ENCODE data around the gene LIN28A.

DNA sequence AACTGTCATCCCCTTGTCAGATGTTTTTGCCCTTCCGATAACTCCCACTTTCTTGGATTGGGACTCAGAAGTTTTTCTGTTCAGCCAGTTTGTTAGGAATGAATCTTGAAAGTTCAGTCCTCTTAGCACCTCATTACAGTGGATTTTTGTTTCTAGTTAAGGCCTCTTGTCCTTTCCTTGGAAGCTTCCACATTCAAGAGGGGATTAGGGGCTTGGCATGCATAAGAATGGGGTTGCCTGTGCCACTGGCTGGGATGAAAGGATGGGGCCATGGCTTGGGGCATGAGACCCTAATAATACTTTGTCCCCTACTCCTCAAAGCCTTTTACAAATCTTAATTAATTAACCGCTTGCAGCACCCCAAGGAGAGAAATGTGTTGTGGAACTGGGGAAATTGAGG, 19.1 kb downstream of the LIN28A start:
- TF ChIP-seq BACH2 (CRISPR knock-in tag; IDR thresholded peaks at IDR 0.05; ENCODE audit: borderline replicate concordance) (no peak), TCF4 (CRISPR knock-in tag; IDR thresholded peaks at IDR 0.05; ENCODE audit: borderline replicate concordance) (no peak), ZNF8 (CRISPR knock-in tag; IDR thresholded peaks at IDR 0.05) (no peak), SNAI2 (CRISPR knock-in tag; IDR thresholded peaks at IDR 0.05) (no peak), ZFP3 (CRISPR knock-in tag; IDR thresholded peaks at IDR 0.05) (no peak), PATZ1 (CRISPR knock-in tag; IDR thresholded peaks at IDR 0.05; ENCODE audit: borderline replicate concordance) (no peak), POU6F1 (CRISPR knock-in tag; IDR thresholded peaks at IDR 0.05; ENCODE audit: borderline replicate concordance, low read depth) (no peak), ZNF565 (CRISPR knock-in tag; conservative IDR thresholded peaks at IDR 0.05; ENCODE audit: low read depth) (no peak)
